BE2C (cell line): ENCODE results near the gene KRTAP10-3.

Source experiments
- DNase-seq: peaks from one replicate; pipeline ENCODE4 v3.0.0-alpha.2; 2020
- H3K27me3 ChIP-seq: fragments of 250-450 bp; sonication (Bioruptor Pico); 2 replicates; pipeline ENCODE4 v1.5.1; 2020; ENCODE audit warnings: mild to moderate bottlenecking
- H3K36me3 ChIP-seq: fragments of 250-450 bp; sonication (Bioruptor Pico); 2 replicates; pipeline ENCODE4 v1.5.1; 2020; ENCODE audit warnings: mild to moderate bottlenecking
- H3K4me1 ChIP-seq: fragments of 250-450 bp; sonication (Bioruptor Pico); 2 replicates; pipeline ENCODE4 v1.5.1; 2020
- H3K4me3 ChIP-seq: 2 replicates; pipeline ENCODE4 v1.5.1; 2011; ENCODE audit warnings: low read depth, low read length
- H3K9me3 ChIP-seq: fragments of 250-450 bp; sonication (Bioruptor Pico); 2 replicates; pipeline ENCODE4 v1.5.1; 2020
- CTCF ChIP-seq: IDR thresholded peaks from 2 replicates; pipeline ENCODE4 v1.5.1; 2012; ENCODE audit warnings: mild to moderate bottlenecking, low read depth, low read length

KRTAP10-3 gene

GRCh38 chr21:44548922-44549321, 9.7 kb downstream of the KRTAP10-3 start:
- peaks cover 40% of the 10 kb centered on the region for H3K27me3 ChIP-seq
- H3K4me1 ChIP-seq, result no peaks in the 10 kb centered on the region
- no peaks in the 10 kb centered on the region for H3K36me3 ChIP-seq
- DNase-seq, result no peak
- TF ChIP-seq CTCF, result no peak
- no peaks in the 10 kb centered on the region for H3K9me3 ChIP-seq
- H3K4me3 ChIP-seq, result no peak overlapping the region

- no peak for DNase-seq
- Histone ChIP-seq H3K36me3 (no peaks in the 10 kb centered on the region), H3K4me1 (no peaks in the 10 kb centered on the region), H3K27me3 (peaks cover 35% of the 10 kb centered on the region), H3K9me3 (no peaks in the 10 kb centered on the region), H3K4me3 (no peak overlapping the region)
- TF ChIP-seq CTCF, result no peak
Observed at GRCh38 chr21:44548381-44548780, 10.2 kb downstream of the KRTAP10-3 start.

- DNase-seq, result no peak
- no peaks in the 10 kb centered on the region for H3K36me3 ChIP-seq
- peaks cover 29% of the 10 kb centered on the region for H3K27me3 ChIP-seq
- H3K9me3 ChIP-seq, result no peaks in the 10 kb centered on the region
- no peak overlapping the region for H3K4me3 ChIP-seq
- TF ChIP-seq CTCF, result no peak
- no peaks in the 10 kb centered on the region for H3K4me1 ChIP-seq
Observed at GRCh38 chr21:44547656-44548331, 10.8 kb downstream of the KRTAP10-3 start.

- H3K4me1 ChIP-seq, result no peaks in the 10 kb centered on the region
- TF ChIP-seq CTCF, result no peak
- H3K36me3 ChIP-seq, result no peaks in the 10 kb centered on the region
- peaks cover 28% of the 10 kb centered on the region for H3K27me3 ChIP-seq
- H3K9me3 ChIP-seq, result no peaks in the 10 kb centered on the region
- no peak overlapping the region for H3K4me3 ChIP-seq
- DNase-seq, result no peak
Observed at GRCh38 chr21:44544566-44544965, 14.0 kb downstream of the KRTAP10-3 start.

GRCh38 chr21:44542716-44543115, 15.9 kb downstream of the KRTAP10-3 start:
- no peaks in the 10 kb centered on the region for H3K36me3 ChIP-seq
- no peak overlapping the region for H3K4me3 ChIP-seq
- H3K9me3 ChIP-seq, result no peaks in the 10 kb centered on the region
- no peak for TF ChIP-seq CTCF
- DNase-seq, result no peak
- peaks cover 20% of the 10 kb centered on the region for H3K27me3 ChIP-seq
- H3K4me1 ChIP-seq, result no peaks in the 10 kb centered on the region

GRCh38 chr21:44540741-44541288, 17.8 kb downstream of the KRTAP10-3 start:
- Histone ChIP-seq H3K4me3 (no peak overlapping the region), H3K4me1 (no peaks in the 10 kb centered on the region), H3K36me3 (no peaks in the 10 kb centered on the region), H3K27me3 (peaks cover 14% of the 10 kb centered on the region), H3K9me3 (no peaks in the 10 kb centered on the region)
- DNase-seq, result no peak
- no peak for TF ChIP-seq CTCF
